ENCODE measurements around the gene CAMK2D. TPM values are rescaled to one million over a fixed set of nuclear protein-coding genes. Genes with fewer than 3 reads are reported as not detected.

The CAMK2D gene
- total RNA-seq, 1 experiment from 2014 or later = 9.0 TPM

GRCh38 chr4:113773756-113774155 is 12.2 kb upstream of the CAMK2D start:
- Mint-ChIP-seq H3K9me3 (peaks cover 3% of the 10 kb centered on the region in 2 experiments; a peak in 3 of 5 replicates), H3K36me3 (ENCODE audit: insufficient read depth in 1 of 3, low read depth in 3 of 3) (peaks cover 0 to 4% (median 3%) of the 10 kb centered on the region in 3 experiments; a peak in 2 of 7 replicates), H3K4me1 (peaks cover 0 to 3% of the 10 kb centered on the region in 2 experiments; a peak in 2 of 4 replicates), H3K4me3 (no peak overlapping the region), H3K27me3 (ENCODE audit: low read depth) (no peaks in the 10 kb centered on the region), H3K27ac (no peak overlapping the region)
- Histone ChIP-seq H2BK12ac (ENCODE audit: insufficient read length, low read depth, low read length) (no peak overlapping the region), H2AFZ (ENCODE audit: low read length) (no peak overlapping the region), H4K91ac (ENCODE audit: insufficient read length, low read depth, low read length) (no peak overlapping the region), H2BK20ac (ENCODE audit: low read depth, low read length, poor library complexity, severe bottlenecking) (no peak overlapping the region), H4K5ac (ENCODE audit: insufficient read length, low read depth, low read length) (no peak overlapping the region), H2BK5ac (ENCODE audit: insufficient read length, low read length) (no peak overlapping the region), H3K9me3 (ENCODE audit: control insufficient read depth, low read depth, low read length) (no peaks in the 10 kb centered on the region), H3K27me3 (ENCODE audit: insufficient read depth, low read length) (no peaks in the 10 kb centered on the region), H3K27ac (ENCODE audit: insufficient read length, low read depth, low read length) (no peak overlapping the region), H3K18ac (ENCODE audit: insufficient read length, low read depth, low read length) (no peak overlapping the region), H3K9ac (ENCODE audit: extremely low read depth, insufficient read length, low read length) (no peak overlapping the region), H3K4ac (ENCODE audit: low read depth, low read length) (no peak overlapping the region), H3T11ph (ENCODE audit: low read length) (no peak overlapping the region), H3K23ac (ENCODE audit: insufficient read length, low read depth, low read length) (no peak overlapping the region), H3K56ac (ENCODE audit: insufficient read length, low read depth, low read length) (no peak overlapping the region), H3K79me1 (ENCODE audit: insufficient read depth, low read depth, low read length, poor library complexity, severe bottlenecking) (no peaks in the 10 kb centered on the region), H3K14ac (ENCODE audit: insufficient read depth, low read length) (no peak overlapping the region), H2BK15ac (ENCODE audit: low read depth, low read length) (no peak overlapping the region), H3K4me2 (ENCODE audit: insufficient read depth, insufficient read length, low read length) (no peak overlapping the region), H4K20me1 (ENCODE audit: control insufficient read depth, insufficient read depth, insufficient read length) (no peaks in the 10 kb centered on the region), H3K23me2 (ENCODE audit: insufficient read length, low read depth, low read length, poor library complexity, severe bottlenecking) (no peaks in the 10 kb centered on the region), H4K8ac (replicated peaks; ENCODE audit: insufficient read length, low read depth, low read length) (no peak overlapping the region), H3K79me2 (ENCODE audit: insufficient read depth, low read length) (no peaks in the 10 kb centered on the region), H3K4me1 (ENCODE audit: insufficient read depth, low read length) (no peaks in the 10 kb centered on the region), H2BK120ac (ENCODE audit: low read depth, low read length, poor library complexity, severe bottlenecking) (no peak overlapping the region), H2AK5ac (ENCODE audit: insufficient read length, low read length) (no peak overlapping the region)
- no peak for DNase-seq
- no peak for TF ChIP-seq CTCF (conservative IDR thresholded peaks at IDR 0.05)
- no CpG with 5 or more reads among the region's 3 CpGs for WGBS (ENCODE audit: extremely low coverage, insufficient read length, low lambda C conversion rate)
